GM19239 (cell line): ENCODE results near the gene PDE4D.

ENCODE experiments used
- DNase-seq: peaks from one replicate; pipeline ENCODE4 v3.0.0; 2011; ENCODE audit warnings: low spot score; ENCODE audit not compliant: insufficient read length
- FAIRE-seq: peaks from 2 replicates; lab custom pipeline; 2011; peaks lifted over from hg19 to GRCh38; lab: Jason Lieb, UNC

PDE4D gene

GRCh38 chr5:59893429-59894227 is at the start of gene PDE4D:
Gene PDE4D, minus strand, starts transcription at chr5:59893726.
- FAIRE-seq (no peak), DNase-seq (no peak)

DNA sequence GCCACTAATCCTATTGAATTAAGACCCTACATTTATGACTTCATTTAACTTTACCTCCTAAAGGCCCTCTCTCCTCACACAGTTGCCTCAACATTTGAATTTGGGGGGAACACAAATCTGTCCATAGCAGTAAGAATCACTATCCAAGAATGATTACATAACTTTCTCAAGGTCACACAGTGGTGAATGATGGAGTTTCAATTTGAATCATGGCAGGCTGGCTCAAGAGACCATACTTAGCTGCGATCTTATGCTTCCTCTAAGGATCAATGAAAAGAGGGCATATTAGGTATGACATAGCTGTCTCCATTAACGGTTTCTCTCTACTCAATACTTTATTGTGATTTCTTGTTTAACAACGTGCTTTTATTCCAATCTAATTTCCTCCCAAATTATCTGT is 44.1 kb upstream of the PDE4D start:
- DNase-seq = no peak
- no peak for FAIRE-seq

DNA sequence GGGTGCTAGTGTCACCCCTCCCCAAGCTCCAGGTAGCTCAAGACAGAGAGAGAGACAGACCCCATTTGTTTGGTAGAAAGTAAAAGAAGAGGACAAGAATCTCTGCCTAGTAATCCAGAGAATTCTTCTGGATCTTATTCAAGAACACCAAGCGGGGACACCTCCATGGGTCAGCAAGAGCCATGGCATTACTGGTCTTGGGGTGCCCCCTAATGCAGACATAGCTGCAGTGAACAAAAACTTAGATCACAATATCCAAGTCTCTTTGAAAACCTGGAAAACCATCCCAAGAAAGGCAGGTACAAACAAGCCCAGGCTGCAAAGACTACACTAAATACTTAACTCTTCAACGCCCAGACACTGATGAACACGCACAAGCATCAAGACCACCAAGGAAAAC is 29.9 kb upstream of the PDE4D start:
- DNase-seq (no peak), FAIRE-seq (no peak)

DNA sequence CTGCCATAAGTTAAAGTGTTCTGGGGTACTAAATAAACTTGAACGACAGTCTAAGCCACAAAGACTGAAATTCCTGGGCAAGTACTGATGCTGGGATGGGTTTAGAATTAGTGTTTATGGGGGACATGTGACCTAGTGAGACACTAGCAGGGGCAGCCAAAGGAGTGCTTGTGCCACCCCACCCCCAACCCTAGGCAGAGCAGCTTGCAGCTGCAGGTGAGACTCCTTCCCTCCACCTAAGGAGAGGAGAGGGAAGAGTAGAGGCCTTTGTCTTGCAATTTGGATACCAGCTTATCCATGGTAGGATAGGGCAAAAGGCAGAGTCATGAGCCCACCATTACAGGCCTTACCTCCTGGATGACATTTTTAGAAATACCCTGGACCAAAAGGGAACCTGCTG is 28.7 kb upstream of the PDE4D start:
- DNase-seq (no peak), FAIRE-seq (no peak)

DNA sequence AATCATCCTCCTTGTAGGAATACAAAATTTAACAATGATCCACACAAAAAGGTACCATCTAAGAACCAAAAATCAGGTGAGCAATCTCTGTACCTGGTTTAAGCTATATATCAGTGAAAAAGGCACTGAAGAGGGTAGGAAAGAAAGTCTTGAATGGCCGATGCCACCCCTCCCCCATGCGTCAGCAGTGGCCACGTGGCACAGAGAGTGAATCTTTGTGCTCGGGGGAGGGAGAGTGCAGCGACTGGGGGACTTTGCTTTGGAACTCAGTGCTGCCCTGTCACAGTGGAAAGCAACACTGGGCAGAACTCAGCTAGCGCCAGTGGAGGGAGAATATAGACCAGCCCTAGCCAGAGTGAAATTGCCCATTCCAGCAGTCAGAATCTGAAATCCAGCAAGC is 28.3 kb upstream of the PDE4D start:
- FAIRE-seq (no peak), DNase-seq (no peak)

- DNase-seq = no peak
Measured at GRCh38 chr5:59919484-59919883, 26.0 kb upstream of the PDE4D start.

GRCh38 chr5:59917121-59917520 is 23.6 kb upstream of the PDE4D start:
- DNase-seq = no peak
- FAIRE-seq = no peak

More at GRCh38 chr5:59919484-59919883, 26.0 kb upstream of the PDE4D start:
- no peak for FAIRE-seq

GRCh38 chr5:59905188-59905587 is 11.7 kb upstream of the PDE4D start:
- no peak for FAIRE-seq
- DNase-seq = no peak

GRCh38 chr5:59897075-59897474 is 3.5 kb upstream of the PDE4D start:
- FAIRE-seq = no peak

DNA sequence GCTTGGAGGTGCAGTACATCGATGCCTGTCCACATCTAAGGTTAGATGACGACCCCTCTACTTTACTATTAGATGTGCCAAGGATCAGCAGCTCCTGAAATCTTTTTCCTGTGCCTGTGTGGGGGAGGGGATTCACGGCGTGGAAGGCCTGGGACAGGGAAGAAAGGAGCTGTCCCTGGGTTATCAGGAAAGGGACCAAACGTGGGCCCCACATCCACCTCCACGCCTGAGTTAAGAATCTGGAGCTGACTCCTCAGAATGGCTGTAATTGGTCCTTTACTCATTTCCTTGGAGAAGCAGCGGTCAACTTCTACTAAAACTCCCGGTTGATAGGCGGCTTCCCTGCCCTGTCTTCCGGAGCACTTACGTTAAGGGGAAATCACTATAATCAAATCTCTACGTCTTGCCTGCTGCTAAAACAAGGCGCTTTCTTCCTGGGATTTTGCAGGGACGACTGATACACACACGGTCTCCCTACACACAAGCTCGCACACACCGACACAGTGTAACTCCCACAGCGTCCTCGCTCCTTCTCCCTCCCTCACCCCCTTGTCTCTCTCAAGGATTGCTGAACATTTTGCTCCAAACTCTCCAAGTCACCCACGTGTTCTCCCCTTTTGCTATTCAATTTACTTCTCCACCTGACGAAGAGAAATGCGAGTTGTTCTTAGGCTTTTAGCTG is 1.4 kb downstream of the PDE4D start:
- no peak for FAIRE-seq
- DNase-seq = no peak

More at GRCh38 chr5:59897075-59897474, 3.5 kb upstream of the PDE4D start:
- no peak for DNase-seq

DNA sequence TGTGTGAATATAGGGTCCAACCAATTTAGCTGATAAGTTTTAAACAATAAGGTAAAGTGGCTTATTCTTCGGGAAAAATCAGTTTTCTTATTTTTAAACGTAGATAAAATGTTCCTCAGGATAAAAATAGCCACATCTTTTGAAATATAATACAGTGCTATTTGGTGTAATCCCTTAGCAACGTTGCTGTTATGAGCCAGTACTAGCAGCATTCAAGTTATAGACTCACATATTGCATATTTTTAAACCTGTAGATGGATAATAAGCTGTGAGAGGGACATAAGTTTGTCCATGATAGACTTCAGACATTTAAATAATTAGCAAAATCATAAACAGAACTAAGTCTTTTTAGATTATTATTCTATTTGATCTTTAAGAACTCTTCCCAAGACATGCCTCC is 6.3 kb downstream of the PDE4D start:
- FAIRE-seq (no peak), DNase-seq (no peak)

DNA sequence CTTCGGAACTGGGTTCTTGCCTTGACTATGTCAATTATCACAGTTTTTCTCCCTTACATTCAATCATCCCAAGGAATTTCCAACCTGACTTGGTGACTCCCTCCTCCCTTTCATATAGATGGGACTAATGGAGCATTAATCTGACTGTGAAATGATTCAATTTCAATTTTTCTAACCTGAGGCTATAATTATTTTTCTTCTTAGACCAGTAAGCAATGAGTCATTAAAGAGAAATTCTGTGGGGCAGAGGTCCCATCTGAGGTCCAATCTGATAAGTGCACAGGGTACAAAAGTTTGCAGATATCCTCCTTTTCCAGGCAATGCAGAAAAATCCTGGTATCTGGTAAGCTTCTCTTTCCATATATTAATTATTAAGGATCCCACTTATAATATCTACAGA is 18.9 kb downstream of the PDE4D start:
- no peak for FAIRE-seq
- DNase-seq = no peak

- no peak for FAIRE-seq
- no peak for DNase-seq
Measured at GRCh38 chr5:59873113-59873512, 20.4 kb downstream of the PDE4D start.

GRCh38 chr5:59866661-59867060 is 26.9 kb downstream of the PDE4D start:
- DNase-seq = no peak
- FAIRE-seq = no peak

DNA sequence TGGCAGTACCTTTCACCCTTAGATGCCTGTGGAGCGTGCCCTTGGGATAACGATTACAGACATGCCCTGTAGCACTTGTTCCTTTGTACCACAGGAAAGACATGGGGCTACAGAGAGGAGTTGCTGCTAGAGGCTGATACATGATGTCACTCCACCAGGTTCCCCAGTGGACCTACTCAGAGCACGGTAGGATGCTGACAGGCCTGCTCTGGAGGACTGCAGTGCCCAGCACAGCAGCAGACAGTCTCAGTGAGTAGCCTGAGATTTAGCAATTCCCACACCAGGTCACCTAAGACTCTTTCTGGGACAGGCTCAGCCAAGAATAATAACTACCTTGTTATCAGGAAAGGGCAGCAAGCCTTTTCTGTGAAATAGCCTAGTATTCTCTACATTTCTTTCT is 28.8 kb downstream of the PDE4D start:
- FAIRE-seq = no peak
- no peak for DNase-seq

DNA sequence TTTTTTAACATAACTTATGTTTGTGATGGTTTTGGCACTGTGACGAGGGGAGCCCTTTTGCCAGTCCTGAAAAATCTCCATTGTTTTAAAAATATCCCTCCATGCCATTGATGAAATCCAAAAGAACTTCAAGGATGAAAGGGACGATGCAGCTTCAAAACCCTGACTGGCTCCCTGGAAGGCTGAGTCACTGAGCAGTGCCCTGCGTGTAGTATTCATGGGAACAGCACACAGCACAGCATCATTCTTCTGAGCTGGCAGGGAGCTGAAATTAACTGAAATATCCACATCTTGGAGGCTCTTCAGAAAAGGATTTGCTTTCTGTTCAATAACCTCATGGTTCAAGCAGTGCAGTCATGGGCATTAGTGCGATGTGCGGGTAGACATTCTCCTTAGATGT is 29.7 kb downstream of the PDE4D start:
- DNase-seq = no peak
- FAIRE-seq = no peak

DNA sequence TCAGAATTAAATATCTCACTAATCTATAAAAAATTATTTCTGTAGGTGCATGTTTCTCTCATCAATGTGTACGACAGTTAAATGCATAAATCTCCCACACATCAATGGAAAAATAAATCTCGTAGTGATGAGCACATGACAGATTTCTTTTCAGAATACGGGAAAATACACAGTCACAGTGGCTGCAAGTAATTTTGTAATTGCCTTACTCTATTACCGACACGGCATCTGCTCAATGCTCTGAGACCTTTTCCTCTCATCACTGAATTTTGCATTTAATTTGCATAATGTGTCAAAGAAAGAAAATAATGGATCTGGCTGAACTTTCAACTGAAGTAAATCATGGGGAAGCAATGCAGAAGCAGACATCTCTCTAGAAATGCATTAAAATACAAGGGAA is 37.2 kb downstream of the PDE4D start:
- no peak for DNase-seq
- no peak for FAIRE-seq

GRCh38 chr5:59850766-59851165 is 42.8 kb downstream of the PDE4D start:
- DNase-seq (no peak), FAIRE-seq (no peak)

GRCh38 chr5:59847586-59847985 is 45.9 kb downstream of the PDE4D start:
- FAIRE-seq (no peak), DNase-seq (no peak)

DNA sequence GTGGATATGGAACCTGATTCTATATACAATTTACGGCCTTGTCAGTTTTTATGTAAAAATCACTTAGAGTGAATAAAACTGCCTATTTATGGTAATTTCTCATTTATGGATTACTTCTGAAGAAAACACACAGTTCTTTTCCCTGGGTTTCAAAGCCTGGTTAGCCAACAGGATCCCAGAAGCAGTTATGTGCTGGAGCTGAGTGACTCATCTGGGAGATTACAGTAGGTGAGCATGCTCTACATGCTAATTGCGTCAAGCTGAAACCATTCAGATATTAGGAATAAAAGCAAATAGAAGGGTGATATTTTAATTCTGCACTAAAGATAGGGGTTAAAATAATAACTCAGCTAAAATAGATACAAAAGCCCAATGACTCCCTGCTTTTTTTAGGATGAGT is 47.8 kb downstream of the PDE4D start:
- DNase-seq (no peak), FAIRE-seq (no peak)

DNA sequence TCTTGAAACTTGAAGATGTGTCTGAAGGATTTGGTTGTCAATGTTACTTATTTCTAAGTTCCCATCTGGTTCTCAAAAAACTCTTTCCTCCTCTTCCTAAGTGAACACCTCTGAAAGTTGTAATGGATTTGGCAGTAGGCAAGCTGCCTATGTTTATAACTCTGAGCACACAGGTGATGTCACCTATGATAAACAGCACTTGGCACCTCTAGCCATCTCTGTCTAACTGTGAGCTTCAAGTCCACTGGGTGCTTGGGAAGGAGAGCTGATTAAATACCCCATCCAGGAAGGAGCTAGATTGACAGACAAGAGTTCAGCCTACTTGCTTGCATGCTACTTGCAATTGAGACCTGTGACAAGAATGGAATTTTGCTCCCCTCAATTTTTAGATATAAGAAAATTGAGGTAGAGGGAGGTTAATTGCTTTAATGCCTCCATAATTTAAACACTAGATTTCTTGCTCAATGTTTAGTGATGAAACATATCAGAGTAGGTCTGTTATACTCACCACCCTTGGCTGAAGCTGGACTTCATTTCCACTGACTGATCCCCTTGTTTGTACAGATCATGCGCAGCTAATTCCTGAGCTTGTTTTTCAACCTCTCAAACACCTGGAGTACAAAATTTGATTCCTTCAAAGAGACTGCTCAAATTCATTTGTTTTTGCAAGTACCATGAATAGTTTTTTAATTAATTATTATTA is 49.9 kb downstream of the PDE4D start:
- no peak for DNase-seq
- no peak for FAIRE-seq
